Ishikawa (cell line): ENCODE measurements around the gene INTS6.

Experiments used
- CEBPB ChIP-seq: IDR thresholded peaks from 2 replicates; pipeline ENCODE4 v1.6.1; 2012
- CREB1 ChIP-seq: IDR thresholded peaks from 2 replicates; pipeline ENCODE4 v1.6.1; 2012; ENCODE audit warnings: low read depth
- EGR1 ChIP-seq: IDR thresholded peaks from 2 replicates; pipeline ENCODE4 v1.6.1; 2012
- EP300 ChIP-seq: IDR thresholded peaks from 2 replicates; pipeline ENCODE4 v1.6.1; 2012; ENCODE audit warnings: borderline replicate concordance
- FOXM1 ChIP-seq: IDR thresholded peaks from 2 replicates; pipeline ENCODE4 v1.6.1; 2012; ENCODE audit warnings: low read depth, borderline replicate concordance
- NFIC ChIP-seq: IDR thresholded peaks from 2 replicates; pipeline ENCODE4 v1.6.1; 2012
- RAD21 ChIP-seq: IDR thresholded peaks from 2 replicates; pipeline ENCODE4 v1.6.1; 2012; ENCODE audit warnings: low read depth
- TAF1 ChIP-seq: IDR thresholded peaks from 2 replicates; pipeline ENCODE4 v1.6.1; 2012; ENCODE audit warnings: low read depth, mild to moderate bottlenecking
- TCF12 ChIP-seq: IDR thresholded peaks from 2 replicates; pipeline ENCODE4 v1.6.1; 2012; ENCODE audit warnings: low read depth
- TEAD4 ChIP-seq: IDR thresholded peaks from 2 replicates; pipeline ENCODE4 v1.6.1; 2012
- YY1 ChIP-seq: IDR thresholded peaks from 2 replicates; pipeline ENCODE4 v1.6.1; 2012; ENCODE audit warnings: low read depth
- ZBTB7A ChIP-seq: IDR thresholded peaks from 2 replicates; pipeline ENCODE4 v1.6.1; 2012; ENCODE audit warnings: low read depth
- TF ChIP-seq, protein P1 (sequence below): IDR thresholded peaks from 2 replicates; pipeline ENCODE4 v1.6.1; 2012
- TF ChIP-seq, protein P2 (sequence below): IDR thresholded peaks from 2 replicates; pipeline ENCODE4 v1.6.1; 2012; ENCODE audit warnings: low read depth, mild to moderate bottlenecking
- TF ChIP-seq, protein P3 (sequence below): IDR thresholded peaks from 2 replicates; pipeline ENCODE4 v1.6.1; 2012

INTS6 gene

DNA sequence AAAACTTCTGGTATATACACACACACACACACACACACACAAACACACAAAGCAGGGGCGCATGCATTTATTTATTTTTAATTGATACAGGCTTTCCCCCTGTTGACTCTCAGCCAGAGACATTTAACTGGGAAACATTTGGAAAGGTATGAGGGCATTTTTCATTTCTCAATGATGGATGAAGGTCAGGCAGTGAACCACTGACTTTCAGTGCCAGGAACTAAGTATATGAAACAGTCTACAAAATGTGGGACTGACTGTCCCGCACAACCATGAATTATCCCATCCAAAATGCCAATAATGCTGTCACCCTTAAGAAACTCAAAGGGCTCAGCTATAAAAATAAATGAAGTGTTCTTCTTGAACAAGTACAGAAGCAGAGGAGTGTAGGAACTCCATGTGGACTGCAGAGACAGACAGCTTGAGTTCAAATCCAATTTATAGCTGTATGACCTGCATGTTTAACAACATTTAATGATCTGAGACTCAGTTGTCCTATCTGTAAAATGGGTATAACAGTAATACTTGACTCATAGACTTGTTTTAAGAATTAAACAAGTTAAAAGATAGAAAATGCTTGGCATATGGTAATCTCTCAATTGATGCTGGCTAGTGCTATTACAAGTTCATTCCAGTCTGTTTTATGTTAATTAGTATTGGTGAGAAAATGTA is 25.0 kb upstream of the INTS6 start:
- TF ChIP-seq, protein P1, sequence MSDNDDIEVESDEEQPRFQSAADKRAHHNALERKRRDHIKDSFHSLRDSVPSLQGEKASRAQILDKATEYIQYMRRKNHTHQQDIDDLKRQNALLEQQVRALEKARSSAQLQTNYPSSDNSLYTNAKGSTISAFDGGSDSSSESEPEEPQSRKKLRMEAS: no peak
- TF ChIP-seq, protein P2, sequence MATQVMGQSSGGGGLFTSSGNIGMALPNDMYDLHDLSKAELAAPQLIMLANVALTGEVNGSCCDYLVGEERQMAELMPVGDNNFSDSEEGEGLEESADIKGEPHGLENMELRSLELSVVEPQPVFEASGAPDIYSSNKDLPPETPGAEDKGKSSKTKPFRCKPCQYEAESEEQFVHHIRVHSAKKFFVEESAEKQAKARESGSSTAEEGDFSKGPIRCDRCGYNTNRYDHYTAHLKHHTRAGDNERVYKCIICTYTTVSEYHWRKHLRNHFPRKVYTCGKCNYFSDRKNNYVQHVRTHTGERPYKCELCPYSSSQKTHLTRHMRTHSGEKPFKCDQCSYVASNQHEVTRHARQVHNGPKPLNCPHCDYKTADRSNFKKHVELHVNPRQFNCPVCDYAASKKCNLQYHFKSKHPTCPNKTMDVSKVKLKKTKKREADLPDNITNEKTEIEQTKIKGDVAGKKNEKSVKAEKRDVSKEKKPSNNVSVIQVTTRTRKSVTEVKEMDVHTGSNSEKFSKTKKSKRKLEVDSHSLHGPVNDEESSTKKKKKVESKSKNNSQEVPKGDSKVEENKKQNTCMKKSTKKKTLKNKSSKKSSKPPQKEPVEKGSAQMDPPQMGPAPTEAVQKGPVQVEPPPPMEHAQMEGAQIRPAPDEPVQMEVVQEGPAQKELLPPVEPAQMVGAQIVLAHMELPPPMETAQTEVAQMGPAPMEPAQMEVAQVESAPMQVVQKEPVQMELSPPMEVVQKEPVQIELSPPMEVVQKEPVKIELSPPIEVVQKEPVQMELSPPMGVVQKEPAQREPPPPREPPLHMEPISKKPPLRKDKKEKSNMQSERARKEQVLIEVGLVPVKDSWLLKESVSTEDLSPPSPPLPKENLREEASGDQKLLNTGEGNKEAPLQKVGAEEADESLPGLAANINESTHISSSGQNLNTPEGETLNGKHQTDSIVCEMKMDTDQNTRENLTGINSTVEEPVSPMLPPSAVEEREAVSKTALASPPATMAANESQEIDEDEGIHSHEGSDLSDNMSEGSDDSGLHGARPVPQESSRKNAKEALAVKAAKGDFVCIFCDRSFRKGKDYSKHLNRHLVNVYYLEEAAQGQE: no peak
- TF ChIP-seq EGR1 (no peak), NFIC (no peak), YY1 (no peak), ZBTB7A (no peak)

DNA sequence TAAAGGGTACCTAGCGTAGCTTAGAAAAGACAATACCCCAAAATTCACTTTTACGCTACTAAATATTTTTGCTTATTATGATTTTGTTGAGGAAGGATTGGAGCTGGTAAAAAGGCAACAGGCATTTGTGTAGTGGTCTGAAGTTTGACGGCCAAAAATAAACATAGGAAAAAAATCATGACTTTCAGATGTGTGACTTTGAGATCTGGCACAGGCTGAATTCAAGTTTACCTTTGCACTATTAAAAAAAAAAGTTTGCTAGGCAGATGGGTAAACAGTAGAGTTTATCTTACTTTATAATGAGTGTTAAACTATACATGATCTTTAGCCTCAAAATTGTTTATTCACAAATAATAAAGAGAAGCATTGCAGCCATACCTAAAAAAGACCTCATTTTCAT is 24.3 kb upstream of the INTS6 start:
- TF ChIP-seq CEBPB (no peak), EP300 (no peak), YY1 (no peak), ZBTB7A (no peak), TAF1 (no peak), CREB1 (no peak), TEAD4 (no peak), NFIC (no peak)
- TF ChIP-seq, protein P3, sequence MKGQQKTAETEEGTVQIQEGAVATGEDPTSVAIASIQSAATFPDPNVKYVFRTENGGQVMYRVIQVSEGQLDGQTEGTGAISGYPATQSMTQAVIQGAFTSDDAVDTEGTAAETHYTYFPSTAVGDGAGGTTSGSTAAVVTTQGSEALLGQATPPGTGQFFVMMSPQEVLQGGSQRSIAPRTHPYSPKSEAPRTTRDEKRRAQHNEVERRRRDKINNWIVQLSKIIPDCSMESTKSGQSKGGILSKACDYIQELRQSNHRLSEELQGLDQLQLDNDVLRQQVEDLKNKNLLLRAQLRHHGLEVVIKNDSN: no peak
- TF ChIP-seq, protein P2: no peak
- TF ChIP-seq, protein P1: no peak

DNA sequence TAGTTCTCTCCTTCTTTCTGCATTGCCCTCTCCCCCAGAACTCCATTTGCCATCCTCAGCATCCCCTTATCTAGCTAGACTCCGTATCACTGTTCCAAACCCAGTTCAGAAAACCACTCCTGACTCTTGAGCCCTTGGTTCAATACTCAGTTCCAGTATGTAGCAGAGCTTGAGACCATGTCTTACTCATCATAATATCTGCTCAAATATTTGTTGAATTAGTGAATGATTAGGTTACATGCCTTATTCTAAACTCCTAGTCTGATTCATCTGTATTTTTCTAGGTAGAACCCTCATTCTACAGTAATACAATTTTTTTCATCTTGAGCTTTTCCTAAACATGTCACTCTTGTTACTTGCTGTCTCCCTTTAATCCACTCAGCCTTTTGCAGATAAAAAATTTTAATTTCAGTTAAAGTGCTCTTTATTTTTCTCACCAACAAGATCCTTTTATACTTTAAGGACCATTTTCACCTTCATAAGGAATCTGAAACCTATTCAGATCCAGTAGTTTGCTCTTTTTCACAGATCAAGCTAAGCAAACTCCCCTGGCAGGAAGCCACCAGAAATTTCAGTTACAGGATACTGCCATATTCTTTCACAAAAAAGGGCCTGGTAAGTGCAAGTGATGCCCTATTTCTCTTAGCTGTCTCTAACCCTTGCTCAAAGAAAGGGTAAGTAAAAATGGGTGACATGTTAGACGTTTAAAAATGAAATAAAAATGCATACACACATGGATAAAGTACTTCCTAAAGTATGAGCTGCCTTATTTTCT is 23.1 kb upstream of the INTS6 start:
- TF ChIP-seq YY1: no peak
- TF ChIP-seq, protein P2: no peak
- TF ChIP-seq ZBTB7A: no peak
- TF ChIP-seq CEBPB: no peak
- TF ChIP-seq, protein P1: no peak
- no peak for TF ChIP-seq EGR1
- no peak for TF ChIP-seq EP300
- no peak for TF ChIP-seq FOXM1
- TF ChIP-seq CREB1: no peak
- TF ChIP-seq TEAD4: no peak
- no peak for TF ChIP-seq NFIC
- TF ChIP-seq TCF12: no peak

DNA sequence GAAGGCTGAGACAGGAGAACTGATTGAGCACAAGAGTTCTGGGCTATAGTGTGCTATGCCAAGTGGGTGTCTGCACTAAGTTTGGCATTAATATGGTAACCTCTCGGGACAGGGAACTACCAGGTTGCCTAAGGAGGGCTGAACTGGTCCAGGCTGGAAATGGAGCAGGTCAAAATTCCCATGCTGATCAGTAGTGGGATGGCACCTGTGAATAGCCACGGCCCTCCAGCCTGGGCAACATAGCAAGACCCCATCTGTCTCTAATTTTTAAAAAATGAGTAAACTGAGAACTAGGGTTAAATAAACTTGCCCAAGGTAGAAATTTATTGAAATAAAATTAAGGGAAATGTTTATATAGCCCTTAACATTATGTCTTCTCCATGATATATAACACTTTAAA is 17.0 kb upstream of the INTS6 start:
- TF ChIP-seq TCF12: no peak
- TF ChIP-seq, protein P2: no peak
- no peak for TF ChIP-seq EGR1
- TF ChIP-seq ZBTB7A: no peak
- no peak for TF ChIP-seq NFIC
- TF ChIP-seq EP300: no peak
- TF ChIP-seq CEBPB: no peak
- TF ChIP-seq YY1: no peak
- TF ChIP-seq RAD21: no peak
- TF ChIP-seq, protein P3: no peak
